ENCODE data around the gene SPTLC1. TPM values are rescaled to one million over a fixed set of nuclear protein-coding genes. Genes with fewer than 3 reads are reported as not detected.

Gene SPTLC1
- total and polyA plus RNA-seq, 2 of the 8 experiments (the other 6 are each of a cell fraction or from before 2014, with no cell fraction given), result 34.2 to 62.1 TPM

DNA sequence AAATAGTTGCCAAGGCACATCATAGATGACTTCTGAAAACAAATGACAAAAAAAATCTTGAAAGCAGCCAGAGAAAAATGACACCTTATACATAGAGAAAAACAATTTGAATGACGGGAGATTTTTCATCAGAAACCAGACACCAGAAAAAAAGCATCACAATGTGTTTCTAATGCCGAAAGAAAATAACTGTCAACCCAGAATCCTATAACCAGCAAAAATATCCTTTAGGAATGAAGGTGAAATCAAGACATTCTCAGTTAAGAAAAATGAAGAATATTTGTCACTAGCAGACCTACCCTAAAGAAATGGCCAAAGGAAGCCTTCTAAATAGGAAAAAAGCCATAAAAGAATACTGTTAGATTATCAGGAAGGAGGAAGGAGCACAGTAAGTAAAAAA is 54.0 kb downstream of the SPTLC1 start:
- WGBS, 2 experiments (ENCODE audit: extremely low coverage in 1 of 2, insufficient coverage in 1 of 2, insufficient read length in 1 of 2, insufficient replicate concordance in 2 of 2, low coverage in 1 of 2, low lambda C conversion rate in 2 of 2, missing lambda C conversion rate in 1 of 2), result 89% methylated on average over 2 of the region's 2 CpGs; no CpG with 5 or more reads in 1 of the 2 experiments
- POLR2A ChIA-PET (ENCODE audit: partially characterized antibody), result no interaction called here
- FAIRE-seq, result no peak

More for the DNA sequence above, 54.0 kb downstream of the SPTLC1 start:
- peaks cover 0 to 52% (median 20%) of the 10 kb centered on the region in 4 experiments; a peak in 6 of 8 replicates for H3K36me3 ChIP-seq (ENCODE audit: control insufficient read depth in 2 of 4, insufficient read depth in 4 of 4, low read length in 3 of 4)
- no peak overlapping the region for H3K4me2 ChIP-seq (ENCODE audit: insufficient read depth in 1 of 2, low read depth in 2 of 2, low read length in 2 of 2)
- H4K8ac ChIP-seq (ENCODE audit: extremely low read depth, insufficient read depth, low read length), result no peak overlapping the region
- H3K14ac ChIP-seq (ENCODE audit: insufficient read length), result no peak overlapping the region
- no peaks in the 10 kb centered on the region for H4K20me1 ChIP-seq (replicated peaks in 1 of 2; ENCODE audit: control insufficient read depth in 1 of 2, insufficient read depth in 2 of 2, low read length in 2 of 2)
- H3K79me1 ChIP-seq (ENCODE audit: low read depth, low read length), result no peaks in the 10 kb centered on the region
- no peak overlapping the region for H2AK5ac ChIP-seq (ENCODE audit: low read depth, low read length)
- no peak overlapping the region for H4K91ac ChIP-seq (replicated peaks; ENCODE audit: insufficient read length, low read length)
- no peak overlapping the region for H3K18ac ChIP-seq (ENCODE audit: extremely low read depth, low read length)
- no peak for TF ChIP-seq ZNF274 (IDR thresholded peaks at IDR 0.05; ENCODE audit: borderline replicate concordance, extremely low read depth, low read length)
- TF ChIP-seq TCF12 (IDR thresholded peaks at IDR 0.05; ENCODE audit: low read depth, low read length), result no peak
- no peak for TF ChIP-seq SAP30 (IDR thresholded peaks at IDR 0.05; ENCODE audit: insufficient read depth, insufficient replicate concordance, low read length)
- no peak for TF ChIP-seq NANOG (IDR thresholded peaks at IDR 0.05; ENCODE audit: insufficient read depth, low read depth, low read length, poor library complexity, severe bottlenecking)
- TF ChIP-seq GTF2F1 (IDR thresholded peaks at IDR 0.05; ENCODE audit: borderline replicate concordance, low read depth, low read length), result no peak
- no peak for TF ChIP-seq JUN (IDR thresholded peaks at IDR 0.05; ENCODE audit: low read depth, low read length)
- no peak for TF ChIP-seq TBP (IDR thresholded peaks at IDR 0.05; ENCODE audit: low read depth, low read length)
- TF ChIP-seq HDAC6 (IDR thresholded peaks at IDR 0.05; ENCODE audit: low read depth, low read length), result no peak
- TF ChIP-seq CHD2 (IDR thresholded peaks at IDR 0.05; ENCODE audit: low read length), result no peak
- TF ChIP-seq SRF (IDR thresholded peaks at IDR 0.05; ENCODE audit: low read depth, low read length), result no peak
- no peak for TF ChIP-seq SIX5 (IDR thresholded peaks at IDR 0.05; ENCODE audit: low read depth, low read length)
- TF ChIP-seq TEAD4 (IDR thresholded peaks at IDR 0.05; ENCODE audit: low read depth, low read length), result no peak
- no peak for TF ChIP-seq POLR2AphosphoS5 (IDR thresholded peaks at IDR 0.05; ENCODE audit: low read depth, low read length)
- no peak for TF ChIP-seq BACH1 (IDR thresholded peaks at IDR 0.05; ENCODE audit: low read length)
- no peak overlapping the region for H2BK120ac ChIP-seq (replicated peaks; ENCODE audit: low read depth, low read length)
- no peaks in the 10 kb centered on the region; the same call in 1 of the 2 replicates for H3K23me2 ChIP-seq (ENCODE audit: low read depth, low read length)
- no peak overlapping the region for H2BK20ac ChIP-seq (ENCODE audit: low read length)
- H2BK5ac ChIP-seq (ENCODE audit: low read depth, low read length), result no peak overlapping the region
- no peak overlapping the region for H2AFZ ChIP-seq (ENCODE audit: low read length)
- peaks cover 0 to 11% (median 5%) of the 10 kb centered on the region in 4 experiments; a peak in 6 of 7 replicates for H3K4me1 ChIP-seq (replicated peaks in 1 of 4; ENCODE audit: control insufficient read depth in 3 of 4, insufficient read depth in 4 of 4, low read length in 3 of 4)
- no peak overlapping the region for H3K56ac ChIP-seq (replicated peaks; ENCODE audit: insufficient read length, low read depth, low read length)
- no peak overlapping the region for H3K23ac ChIP-seq (ENCODE audit: insufficient read length)
- no peak for DNase-seq (ENCODE audit: low read depth in 1 of 2, low spot score in 2 of 2)
- peaks cover 0 to 9% of the 10 kb centered on the region in 2 experiments; a peak in 2 of 4 replicates for H3K9me3 ChIP-seq (ENCODE audit: insufficient read depth in 2 of 2, low read depth in 1 of 2, low read length in 1 of 2)
- peaks cover 0 to 14% of the 10 kb centered on the region in 2 experiments; a peak in 1 of 4 replicates for H3K79me2 ChIP-seq (ENCODE audit: control insufficient read depth in 1 of 2, insufficient read depth in 2 of 2, low read length in 2 of 2)
- H2BK12ac ChIP-seq (ENCODE audit: low read depth, low read length), result no peak overlapping the region
- H3K4me3 ChIP-seq (ENCODE audit: extremely low read depth in 1 of 4, insufficient read depth in 2 of 4, low read depth in 3 of 4, low read length in 4 of 4), result no peak overlapping the region
- H4K5ac ChIP-seq (ENCODE audit: insufficient read length, low read depth, low read length), result no peak overlapping the region
- H3K9ac ChIP-seq (replicated peaks in 1 of 4; ENCODE audit: extremely low read depth in 1 of 4, low read depth in 3 of 4, low read length in 3 of 4), result no peak overlapping the region
- H2BK15ac ChIP-seq (ENCODE audit: low read length), result no peak overlapping the region
- H3K27me3 ChIP-seq (replicated peaks in 1 of 4; ENCODE audit: control insufficient read depth in 3 of 4, extremely low read depth in 1 of 4, insufficient read depth in 3 of 4, low read length in 3 of 4), result no peaks in the 10 kb centered on the region
- no peak overlapping the region for H3K4ac ChIP-seq (replicated peaks; ENCODE audit: insufficient read length, low read depth, low read length)
- H3K27ac ChIP-seq (ENCODE audit: low read depth, low read length), result no peak overlapping the region
- CTCF ChIA-PET (ENCODE audit: partially characterized antibody), result no interaction called here
